Prostate gland (tissue), 2 donors: ENCODE measurements around the gene GABPB1.

Experiments used
- CTCF ChIP-seq, 4 experiments: fragments of 200-600 bp in 2 of 4; fragments of 450-650 bp in 2 of 4; sonication (generic) in 2 of 4; IDR thresholded peaks; 1 replicate in 3 of 4; 2 replicates in 1 of 4; pipeline ENCODE4 v1.5.1; 2016 to 2019; ENCODE audit warnings: antibody characterized with exemption in 4 of 4, mild to moderate bottlenecking in 2 of 4, moderate library complexity in 2 of 4
- POLR2A ChIP-seq: fragments of 450-650 bp; IDR thresholded peaks from one replicate; pipeline ENCODE4 v1.6.1; 2016; ENCODE audit warnings: antibody characterized with exemption, mild to moderate bottlenecking
- POLR2AphosphoS5 ChIP-seq: sonication (generic); formaldehyde crosslinking; IDR thresholded peaks from one replicate; pipeline ENCODE4 v1.6.1; 2017; ENCODE audit warnings: antibody characterized with exemption

DNA sequence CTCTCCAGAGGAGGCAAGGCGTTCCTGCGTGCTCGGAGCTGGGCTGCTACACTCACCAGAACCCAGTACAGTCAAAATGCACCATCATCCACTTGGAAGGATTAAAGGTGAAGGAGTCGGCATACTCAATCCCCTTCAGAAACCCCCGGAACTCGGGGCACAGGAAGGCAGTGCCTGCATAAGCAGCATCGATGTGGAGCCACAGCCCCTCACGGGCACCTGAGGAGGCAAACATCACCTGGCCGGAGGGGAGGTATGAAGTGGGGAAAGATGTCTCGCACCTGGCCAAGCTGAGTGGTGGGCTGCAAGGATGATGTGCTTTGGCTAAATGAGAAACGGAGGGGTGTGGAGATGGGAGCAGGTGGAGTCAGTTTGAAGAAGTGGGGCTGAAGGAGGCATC, 102.4 kb downstream of the GABPB1 start:
- TF ChIP-seq CTCF (IDR thresholded peaks at IDR 0.05): no peak
- no peak for TF ChIP-seq POLR2A
- TF ChIP-seq POLR2AphosphoS5: no peak
